NCI-H2029 treated with DMSO at 0.1 percent for 48 hours (cell line): ENCODE data around the gene CCDC85C.

Source experiments
- DNase-seq: peaks from one replicate; lab custom pipeline; 2025; lab: John Stamatoyannopoulos, UW

Gene CCDC85C

GRCh38 chr14:99509871-99510555 is 94.0 kb downstream of the CCDC85C start:
- no peak for DNase-seq

- DNase-seq = no peak
Observed at GRCh38 chr14:99508896-99509629, 94.9 kb downstream of the CCDC85C start.

GRCh38 chr14:99507860-99508640 is 96.0 kb downstream of the CCDC85C start:
- no peak for DNase-seq

GRCh38 chr14:99506276-99506675 is 97.7 kb downstream of the CCDC85C start:
- DNase-seq = no peak

GRCh38 chr14:99505089-99505488 is 98.9 kb downstream of the CCDC85C start:
- DNase-seq = no peak

- no peak for DNase-seq
Observed at GRCh38 chr14:99503848-99504453, 100.1 kb downstream of the CCDC85C start.

- no peak for DNase-seq
Observed at GRCh38 chr14:99502989-99503421, 101.0 kb downstream of the CCDC85C start.

GRCh38 chr14:99497894-99498293 is 106.1 kb downstream of the CCDC85C start:
- no peak for DNase-seq

- DNase-seq = no peak
Observed at GRCh38 chr14:99497341-99497740, 106.7 kb downstream of the CCDC85C start.

GRCh38 chr14:99484106-99484505 is 119.9 kb downstream of the CCDC85C start:
- no peak for DNase-seq

- no peak for DNase-seq
Observed at GRCh38 chr14:99481745-99482099, 122.3 kb downstream of the CCDC85C start.

GRCh38 chr14:99480917-99481744 is 122.9 kb downstream of the CCDC85C start, which contains the start of gene CCNK:
Gene CCNK (plus strand): TSS chr14:99481409. CDS start chr14:99492678, 11,269 bp downstream.
- peak; percentile 76 for DNase-seq

- DNase-seq = no peak
Observed at GRCh38 chr14:99479906-99480869, 123.8 kb downstream of the CCDC85C start, which contains the start of gene SETD3. Gene SETD3 (minus strand): TSS chr14:99480859. CDS start chr14:99465805, 15,054 bp downstream.

GRCh38 chr14:99479160-99479905 is 124.7 kb downstream of the CCDC85C start:
- no peak for DNase-seq

- DNase-seq = no peak
Observed at GRCh38 chr14:99478128-99478527, 125.9 kb downstream of the CCDC85C start.

- no peak for DNase-seq
Observed at GRCh38 chr14:99476864-99477263, 127.1 kb downstream of the CCDC85C start.

- no peak for DNase-seq
Observed at GRCh38 chr14:99475660-99476059, 128.3 kb downstream of the CCDC85C start.

GRCh38 chr14:99475179-99475578 is 128.8 kb downstream of the CCDC85C start:
- DNase-seq = no peak

GRCh38 chr14:99473458-99473857 is 130.5 kb downstream of the CCDC85C start:
- no peak for DNase-seq
